H1 (cell line): ENCODE measurements around the gene MFSD2A.

Source experiments
- POLR2A ChIP-seq, 2 experiments: IDR thresholded peaks; 1 replicate in 1 of 2; 2 replicates in 1 of 2; pipeline ENCODE4 v1.6.1; 2011; ENCODE audit warnings: low read depth in 2 of 2, low read length in 2 of 2, mild to moderate bottlenecking in 2 of 2; ENCODE audit errors: control extremely low read depth in 1 of 2
- POLR2AphosphoS5 ChIP-seq: IDR thresholded peaks from 2 replicates; pipeline ENCODE4 v1.6.1; 2011; ENCODE audit warnings: low read depth, low read length
- ZNF274 ChIP-seq: IDR thresholded peaks from 2 replicates; pipeline ENCODE4 v1.7.0; 2012; ENCODE audit warnings: low read length, borderline replicate concordance; ENCODE audit errors: extremely low read depth
- TF ChIP-seq, protein P1 (sequence below), 3 experiments: IDR thresholded peaks; 1 replicate in 2 of 3; 2 replicates in 1 of 3; pipeline versions ENCODE4 v1.5.1 to v1.6.1; 2011; ENCODE audit warnings: low read length in 3 of 3, mild to moderate bottlenecking in 3 of 3, inconsistent platforms in 2 of 3, low read depth in 1 of 3, moderate library complexity in 1 of 3; ENCODE audit not compliant: insufficient read depth in 1 of 3; ENCODE audit errors: control extremely low read depth in 1 of 3

DNA sequence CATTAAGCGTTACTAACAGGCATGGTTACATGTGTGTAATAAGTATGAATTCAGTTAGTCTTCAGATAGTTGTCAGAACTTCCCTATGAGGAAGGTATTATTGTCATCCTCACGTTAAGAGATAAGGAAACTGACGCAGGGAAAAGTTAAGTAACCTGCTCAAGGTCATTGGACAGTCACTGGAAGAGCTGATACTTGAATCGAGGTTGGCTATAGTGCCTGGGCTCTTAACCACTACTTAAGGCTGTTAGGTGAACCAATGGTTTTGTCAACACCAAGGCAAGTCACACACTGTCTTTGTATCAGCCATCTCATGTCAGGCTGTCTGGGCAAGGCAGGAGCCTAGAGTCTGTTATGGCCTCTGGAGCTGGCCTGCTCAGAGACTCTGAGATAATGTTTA is 16.2 kb downstream of the MFSD2A start:
- TF ChIP-seq POLR2A (IDR thresholded peaks at IDR 0.05; ENCODE audit: control extremely low read depth in 1 of 2, low read depth in 2 of 2, low read length in 2 of 2) (no peak), POLR2AphosphoS5 (no peak), ZNF274 (no peak)
- TF ChIP-seq, protein P1, sequence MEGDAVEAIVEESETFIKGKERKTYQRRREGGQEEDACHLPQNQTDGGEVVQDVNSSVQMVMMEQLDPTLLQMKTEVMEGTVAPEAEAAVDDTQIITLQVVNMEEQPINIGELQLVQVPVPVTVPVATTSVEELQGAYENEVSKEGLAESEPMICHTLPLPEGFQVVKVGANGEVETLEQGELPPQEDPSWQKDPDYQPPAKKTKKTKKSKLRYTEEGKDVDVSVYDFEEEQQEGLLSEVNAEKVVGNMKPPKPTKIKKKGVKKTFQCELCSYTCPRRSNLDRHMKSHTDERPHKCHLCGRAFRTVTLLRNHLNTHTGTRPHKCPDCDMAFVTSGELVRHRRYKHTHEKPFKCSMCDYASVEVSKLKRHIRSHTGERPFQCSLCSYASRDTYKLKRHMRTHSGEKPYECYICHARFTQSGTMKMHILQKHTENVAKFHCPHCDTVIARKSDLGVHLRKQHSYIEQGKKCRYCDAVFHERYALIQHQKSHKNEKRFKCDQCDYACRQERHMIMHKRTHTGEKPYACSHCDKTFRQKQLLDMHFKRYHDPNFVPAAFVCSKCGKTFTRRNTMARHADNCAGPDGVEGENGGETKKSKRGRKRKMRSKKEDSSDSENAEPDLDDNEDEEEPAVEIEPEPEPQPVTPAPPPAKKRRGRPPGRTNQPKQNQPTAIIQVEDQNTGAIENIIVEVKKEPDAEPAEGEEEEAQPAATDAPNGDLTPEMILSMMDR (IDR thresholded peaks at IDR 0.05; ENCODE audit: control extremely low read depth in 1 of 3, insufficient read depth in 1 of 3, low read depth in 1 of 3, low read length in 3 of 3) = no peak
